Cardiac fibroblast (primary cell): Measurements from ENCODE around the gene TAF4B.
"Not testable (repeated sequence)": the region's sequence is repeated elsewhere in the genome, so short reads cannot be mapped to it uniquely, and the experiment has no call there.

Source experiments
- DNase-seq, 2 donors: peaks; one replicate each; pipeline versions ENCODE4 v3.0.0 to v3.0.0-alpha.2; 2010; ENCODE audit warnings: low read depth in 2 of 2
- H3K4me3 ChIP-seq, 2 donors: replicated peaks in 1 of 2; 1 replicate in 1 of 2; 2 replicates in 1 of 2; pipeline ENCODE4 v1.5.1; 2011; ENCODE audit warnings: low read depth in 2 of 2, low read length in 2 of 2, mild to moderate bottlenecking in 2 of 2, moderate library complexity in 1 of 2
- TF ChIP-seq, protein P1 (sequence below): IDR thresholded peaks from one replicate; pipeline ENCODE4 v1.5.1; 2011; ENCODE audit warnings: low read depth, mild to moderate bottlenecking, low read length, inconsistent platforms

Gene TAF4B

DNA sequence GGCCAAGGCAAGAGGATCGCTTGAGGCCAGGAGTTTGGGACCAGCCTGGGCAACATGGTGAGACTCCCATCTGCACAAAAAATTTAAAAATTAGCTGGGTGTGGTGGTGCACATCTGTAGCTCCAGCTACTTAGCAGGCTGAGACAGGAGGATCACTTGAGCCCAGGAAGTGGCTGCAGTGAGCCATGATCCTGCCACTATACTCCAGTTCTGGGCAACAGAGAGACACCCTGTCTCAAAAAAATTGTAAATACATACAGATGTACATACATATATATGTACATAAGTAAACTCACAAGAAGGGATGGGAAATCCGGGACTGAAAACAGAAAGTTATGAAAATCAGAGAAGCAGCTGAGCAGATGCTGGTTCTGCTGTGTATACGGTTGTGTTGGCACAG is 29.6 kb upstream of the TAF4B start:
- no peak for DNase-seq
- H3K4me3 ChIP-seq = no peak overlapping the region
- TF ChIP-seq, protein P1, sequence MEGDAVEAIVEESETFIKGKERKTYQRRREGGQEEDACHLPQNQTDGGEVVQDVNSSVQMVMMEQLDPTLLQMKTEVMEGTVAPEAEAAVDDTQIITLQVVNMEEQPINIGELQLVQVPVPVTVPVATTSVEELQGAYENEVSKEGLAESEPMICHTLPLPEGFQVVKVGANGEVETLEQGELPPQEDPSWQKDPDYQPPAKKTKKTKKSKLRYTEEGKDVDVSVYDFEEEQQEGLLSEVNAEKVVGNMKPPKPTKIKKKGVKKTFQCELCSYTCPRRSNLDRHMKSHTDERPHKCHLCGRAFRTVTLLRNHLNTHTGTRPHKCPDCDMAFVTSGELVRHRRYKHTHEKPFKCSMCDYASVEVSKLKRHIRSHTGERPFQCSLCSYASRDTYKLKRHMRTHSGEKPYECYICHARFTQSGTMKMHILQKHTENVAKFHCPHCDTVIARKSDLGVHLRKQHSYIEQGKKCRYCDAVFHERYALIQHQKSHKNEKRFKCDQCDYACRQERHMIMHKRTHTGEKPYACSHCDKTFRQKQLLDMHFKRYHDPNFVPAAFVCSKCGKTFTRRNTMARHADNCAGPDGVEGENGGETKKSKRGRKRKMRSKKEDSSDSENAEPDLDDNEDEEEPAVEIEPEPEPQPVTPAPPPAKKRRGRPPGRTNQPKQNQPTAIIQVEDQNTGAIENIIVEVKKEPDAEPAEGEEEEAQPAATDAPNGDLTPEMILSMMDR = no peak

DNA sequence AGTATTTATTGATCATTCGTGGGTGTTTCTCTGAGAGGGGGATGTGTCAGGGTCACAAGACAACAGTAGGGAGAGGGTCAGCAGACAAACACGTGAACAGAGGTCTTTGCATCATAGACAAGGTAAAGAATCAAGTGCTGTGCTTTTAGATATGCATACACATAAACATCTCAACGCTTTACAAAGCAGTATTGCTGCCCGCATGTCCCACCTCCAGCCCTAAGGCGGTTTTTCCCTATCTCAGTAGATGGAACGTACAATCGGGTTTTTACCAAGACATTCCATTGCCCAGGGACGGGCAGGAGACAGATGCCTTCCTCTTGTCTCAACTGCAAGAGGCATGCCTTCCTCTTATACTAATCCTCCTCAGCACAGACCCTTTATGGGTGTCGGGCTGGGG is 24.2 kb upstream of the TAF4B start:
- DNase-seq, H3K4me3 ChIP-seq: not testable (repeated sequence)

GRCh38 chr18:26205318-26205717 is 20.9 kb upstream of the TAF4B start:
- DNase-seq = no peak
- H3K4me3 ChIP-seq = no peak overlapping the region
- TF ChIP-seq, protein P1 = no peak

DNA sequence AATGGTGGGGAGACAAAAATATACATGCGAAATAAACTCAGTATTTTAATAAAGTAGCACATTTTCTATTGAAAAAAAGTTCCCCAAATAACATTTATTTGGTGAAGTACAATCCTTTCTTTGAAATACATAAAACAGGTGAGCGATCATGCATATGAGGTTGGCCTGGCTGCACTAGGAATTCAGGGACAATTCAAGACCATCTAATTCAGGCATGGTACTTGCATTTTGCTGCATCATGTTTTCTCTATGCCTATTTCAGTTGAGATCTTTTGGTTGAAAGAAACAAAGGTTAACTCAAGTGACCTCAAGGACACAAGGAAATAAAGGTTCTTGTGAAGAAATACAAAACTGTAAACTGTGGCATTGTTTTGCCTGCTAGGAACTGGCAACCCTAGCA is 19.8 kb upstream of the TAF4B start:
- TF ChIP-seq, protein P1 = no peak
- no peak for DNase-seq
- H3K4me3 ChIP-seq = no peak overlapping the region

GRCh38 chr18:26207937-26208336 is 18.3 kb upstream of the TAF4B start:
- no peak overlapping the region for H3K4me3 ChIP-seq
- TF ChIP-seq, protein P1 = no peak
- no peak for DNase-seq

GRCh38 chr18:26208977-26209376 is 17.3 kb upstream of the TAF4B start:
- no peak for DNase-seq
- TF ChIP-seq, protein P1 = no peak
- H3K4me3 ChIP-seq = no peak overlapping the region

GRCh38 chr18:26210147-26210546 is 16.1 kb upstream of the TAF4B start:
- no peak overlapping the region for H3K4me3 ChIP-seq
- TF ChIP-seq, protein P1 = no peak
- DNase-seq = no peak
